ENCODE data around the gene ZNF331. TPM values are rescaled to one million over a fixed set of nuclear protein-coding genes. Genes with fewer than 3 reads are reported as not detected.
A peak's percentile ranks its signal among the peaks of the same experiment; 100 is the strongest.

The ZNF331 gene
- total and polyA plus RNA-seq, 2 of the 8 experiments (the other 6 are each of a cell fraction or from before 2014, with no cell fraction given), result 30.0 to 44.1 TPM

DNA sequence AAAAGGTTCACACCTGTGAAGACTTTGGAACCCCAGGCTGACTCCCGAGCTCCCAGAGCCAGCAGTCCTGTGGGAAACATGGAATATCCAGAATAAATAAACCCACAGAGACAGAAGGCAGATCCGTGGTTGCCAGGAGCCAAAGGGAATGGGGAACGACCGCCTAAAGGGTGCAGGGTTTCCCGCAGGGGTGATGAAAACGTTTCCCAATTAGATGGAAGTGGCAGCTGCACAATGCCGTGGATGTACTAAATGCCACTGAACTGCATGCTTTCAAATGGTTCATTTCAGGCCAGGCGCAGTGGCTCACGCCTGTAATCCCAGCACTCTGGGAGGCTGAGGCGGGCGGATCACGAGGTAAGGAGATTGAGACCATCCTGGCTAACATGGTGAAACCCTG, 70.4 kb downstream of the ZNF331 start:
- 91% methylated on average over 12 of the region's 12 CpGs; no CpG with 5 or more reads in 1 of the 2 experiments for WGBS, 2 experiments (ENCODE audit: extremely low coverage in 1 of 2, insufficient coverage in 1 of 2, insufficient read length in 1 of 2, insufficient replicate concordance in 2 of 2, low coverage in 1 of 2, low lambda C conversion rate in 2 of 2, missing lambda C conversion rate in 1 of 2)

More for the DNA sequence above, 70.4 kb downstream of the ZNF331 start:
- H3K4me3 ChIP-seq (ENCODE audit: extremely low read depth in 1 of 4, insufficient read depth in 2 of 4, low read depth in 3 of 4, low read length in 4 of 4), result no peak overlapping the region
- H4K8ac ChIP-seq (ENCODE audit: extremely low read depth, insufficient read depth, low read length), result no peak overlapping the region
- no peak overlapping the region for H2BK15ac ChIP-seq (ENCODE audit: low read length)
- H2AK5ac ChIP-seq (ENCODE audit: low read depth, low read length), result no peak overlapping the region; the same call in 1 of the 2 replicates
- ChIA-PET POLR2A (ENCODE audit: partially characterized antibody) (interaction anchor here (1.5 to 2.5 kb wide), 3 partner anchors 10 to 30 kb away, joined by 3 to 13 read pairs (median 5); no protein-coding TSS in a partner anchor), CTCF (ENCODE audit: partially characterized antibody) (interaction anchor here (0.5 to 1.5 kb wide), 5 partner anchors 15 to 559 kb away, joined by 3 to 5 read pairs (median 4); no protein-coding TSS in a partner anchor)
- FAIRE-seq (no peak), DNase-seq (ENCODE audit: low read depth in 1 of 2, low spot score in 2 of 2) (no peak)
- H2BK20ac ChIP-seq (ENCODE audit: low read length), result peak overlapping the region; percentile 40; the same call in 1 of the 2 replicates
- 0 out of 2 replicates have a peak overlapping the region, but pooled peaks have one; percentile 25 for H2AFZ ChIP-seq (ENCODE audit: low read length)
- H3K27me3 ChIP-seq (replicated peaks in 1 of 4; ENCODE audit: control insufficient read depth in 3 of 4, extremely low read depth in 1 of 4, insufficient read depth in 3 of 4, low read length in 3 of 4), result no peaks in the 10 kb centered on the region
- no peak overlapping the region for H3K9ac ChIP-seq (replicated peaks in 1 of 4; ENCODE audit: extremely low read depth in 1 of 4, low read depth in 3 of 4, low read length in 3 of 4)
- H3K79me1 ChIP-seq (ENCODE audit: low read depth, low read length), result no peaks in the 10 kb centered on the region
- no peak overlapping the region for H3K4ac ChIP-seq (replicated peaks; ENCODE audit: insufficient read length, low read depth, low read length)
- H3K23ac ChIP-seq (ENCODE audit: insufficient read length), result no peak overlapping the region
- no peak overlapping the region for H3K56ac ChIP-seq (replicated peaks; ENCODE audit: insufficient read length, low read depth, low read length)
- no peak overlapping the region for H3K18ac ChIP-seq (ENCODE audit: extremely low read depth, low read length)
- H4K20me1 ChIP-seq (replicated peaks in 1 of 2; ENCODE audit: control insufficient read depth in 1 of 2, insufficient read depth in 2 of 2, low read length in 2 of 2), result no peaks in the 10 kb centered on the region
- no peaks in the 10 kb centered on the region for H3K36me3 ChIP-seq (ENCODE audit: control insufficient read depth in 2 of 4, insufficient read depth in 4 of 4, low read length in 3 of 4)
- H3K4me1 ChIP-seq (replicated peaks in 1 of 4; ENCODE audit: control insufficient read depth in 3 of 4, insufficient read depth in 4 of 4, low read length in 3 of 4), result peaks cover 0 to 14% (median 5%) of the 10 kb centered on the region in 4 experiments; a peak in 6 of 7 replicates
- no peaks in the 10 kb centered on the region for H3K9me3 ChIP-seq (ENCODE audit: insufficient read depth in 2 of 2, low read depth in 1 of 2, low read length in 1 of 2)
- no peaks in the 10 kb centered on the region for H3K23me2 ChIP-seq (ENCODE audit: low read depth, low read length)
- H3K4me2 ChIP-seq (ENCODE audit: insufficient read depth in 1 of 2, low read depth in 2 of 2, low read length in 2 of 2), result no peak overlapping the region
- peak overlapping the region; percentile 20 for H4K91ac ChIP-seq (replicated peaks; ENCODE audit: insufficient read length, low read length)
- H2BK12ac ChIP-seq (ENCODE audit: low read depth, low read length), result peak overlapping the region; percentile 1; the same call in 1 of the 2 replicates
- TF ChIP-seq BRCA1 (IDR thresholded peaks at IDR 0.05; ENCODE audit: low read depth, low read length), result no peak
- TF ChIP-seq CREB1 (IDR thresholded peaks at IDR 0.05), result no peak
- no peak for TF ChIP-seq SP4 (IDR thresholded peaks at IDR 0.05; ENCODE audit: low read length)
- no peak for TF ChIP-seq SIRT6 (IDR thresholded peaks at IDR 0.05; ENCODE audit: low read length)
- H3K14ac ChIP-seq (ENCODE audit: insufficient read length), result no peak overlapping the region
- no peaks in the 10 kb centered on the region for H3K79me2 ChIP-seq (ENCODE audit: control insufficient read depth in 1 of 2, insufficient read depth in 2 of 2, low read length in 2 of 2)
- H3K27ac ChIP-seq (ENCODE audit: low read depth, low read length), result no peak overlapping the region
- peak overlapping the region; percentile 10 for H2BK120ac ChIP-seq (replicated peaks; ENCODE audit: low read depth, low read length)
- no peak overlapping the region for H4K5ac ChIP-seq (ENCODE audit: insufficient read length, low read depth, low read length)
- no peak overlapping the region; the same call in 1 of the 2 replicates for H2BK5ac ChIP-seq (ENCODE audit: low read depth, low read length)

All from H1 (cell line).